HG03442 (cell line): ENCODE data around the gene TMCC3.
"Not testable (repeated sequence)": the region's sequence is repeated elsewhere in the genome, so short reads cannot be mapped to it uniquely, and the experiment has no call there.

ENCODE experiments used
- ATAC-seq: cut with Tn5 transposase; IDR thresholded peaks from one replicate; pipeline ENCODE4 v1.9.1; 2021; ENCODE audit warnings: mild to moderate bottlenecking, moderate library complexity; ENCODE audit not compliant: unreplicated experiment

TMCC3 gene

DNA sequence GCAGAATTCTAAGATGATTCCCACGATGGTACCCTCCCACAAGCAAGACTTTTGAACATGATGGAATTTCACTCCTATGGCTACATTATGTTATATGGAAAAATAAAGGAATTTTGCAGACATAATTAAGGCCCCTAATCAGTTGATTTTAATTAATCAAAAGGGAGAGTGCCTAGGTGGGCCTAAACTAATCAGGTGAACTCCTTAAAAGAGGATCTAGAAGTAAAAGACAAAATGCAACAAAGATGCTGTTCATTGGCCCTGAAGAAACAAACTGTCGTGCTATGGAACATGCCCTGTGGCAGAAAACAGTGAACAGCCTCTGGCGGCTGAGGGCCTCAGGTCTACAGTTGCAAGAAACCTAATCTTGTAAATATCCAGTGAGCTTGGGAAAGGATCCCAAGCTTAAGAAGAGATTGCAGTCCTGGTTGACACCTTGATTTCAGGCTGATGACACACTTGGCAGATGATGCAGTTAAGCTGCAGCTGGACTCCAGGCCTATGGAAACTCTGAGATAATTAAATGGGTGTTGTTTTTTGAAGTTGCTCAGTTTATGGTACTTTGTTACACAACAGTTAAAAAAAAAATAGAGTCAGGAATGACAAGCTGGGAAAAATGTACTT is 13.8 kb downstream of the TMCC3 start:
- no peak for ATAC-seq

DNA sequence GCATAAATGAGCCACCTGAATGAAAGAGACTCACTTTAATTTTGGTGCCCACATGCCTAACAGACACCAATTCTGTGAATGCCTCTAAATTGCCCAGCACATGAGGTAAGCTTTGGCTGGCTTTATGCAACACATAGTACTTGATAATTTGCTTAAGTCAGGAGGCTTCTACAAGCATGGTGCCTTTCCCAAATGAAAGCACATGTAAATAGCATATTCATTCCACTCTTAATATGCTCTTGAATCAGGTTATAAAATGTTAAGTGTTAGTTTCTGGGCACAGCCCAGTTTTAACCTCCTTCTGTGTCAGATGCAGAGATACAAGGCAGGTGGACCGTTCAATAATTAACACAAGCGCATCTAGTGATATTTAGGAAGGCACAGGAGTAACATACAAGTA is 15.6 kb downstream of the TMCC3 start:
- ATAC-seq, result no peak

DNA sequence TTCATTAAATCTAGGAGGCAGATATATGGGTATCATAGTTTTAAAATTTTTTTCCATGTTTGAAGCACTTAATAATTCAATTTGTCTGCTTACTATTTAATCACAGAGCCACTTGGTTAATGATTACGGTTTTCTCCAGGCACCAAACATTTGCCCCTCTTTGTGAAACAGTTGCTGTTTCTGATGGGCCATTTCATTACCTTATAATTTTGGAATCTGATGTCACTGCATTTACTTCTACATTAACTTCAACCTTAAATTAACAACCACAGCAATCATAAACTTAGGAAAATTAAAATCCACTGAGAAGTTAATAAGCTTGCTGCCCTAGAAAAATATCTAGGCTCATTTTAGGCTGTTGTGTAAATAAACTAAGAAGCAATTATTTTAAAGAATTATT is 17.0 kb downstream of the TMCC3 start:
- no peak for ATAC-seq

DNA sequence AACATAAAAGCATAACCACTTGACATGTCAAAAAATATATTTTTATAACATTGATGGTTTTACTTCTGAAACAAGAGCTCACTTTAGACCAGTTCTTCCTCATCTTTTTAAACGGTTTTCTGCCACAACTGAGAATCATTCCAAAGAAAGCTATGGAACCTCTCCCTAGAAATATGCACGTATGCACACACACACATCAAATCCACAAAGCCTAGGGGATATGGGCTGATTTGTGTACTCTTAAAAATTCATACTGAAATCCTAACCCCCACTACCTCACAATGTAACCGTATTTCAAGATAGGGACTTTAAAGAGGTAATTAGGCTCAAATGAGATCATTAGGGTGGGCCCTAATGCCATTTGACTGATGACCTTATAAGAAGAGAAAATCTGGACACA is 19.3 kb downstream of the TMCC3 start:
- no peak for ATAC-seq

DNA sequence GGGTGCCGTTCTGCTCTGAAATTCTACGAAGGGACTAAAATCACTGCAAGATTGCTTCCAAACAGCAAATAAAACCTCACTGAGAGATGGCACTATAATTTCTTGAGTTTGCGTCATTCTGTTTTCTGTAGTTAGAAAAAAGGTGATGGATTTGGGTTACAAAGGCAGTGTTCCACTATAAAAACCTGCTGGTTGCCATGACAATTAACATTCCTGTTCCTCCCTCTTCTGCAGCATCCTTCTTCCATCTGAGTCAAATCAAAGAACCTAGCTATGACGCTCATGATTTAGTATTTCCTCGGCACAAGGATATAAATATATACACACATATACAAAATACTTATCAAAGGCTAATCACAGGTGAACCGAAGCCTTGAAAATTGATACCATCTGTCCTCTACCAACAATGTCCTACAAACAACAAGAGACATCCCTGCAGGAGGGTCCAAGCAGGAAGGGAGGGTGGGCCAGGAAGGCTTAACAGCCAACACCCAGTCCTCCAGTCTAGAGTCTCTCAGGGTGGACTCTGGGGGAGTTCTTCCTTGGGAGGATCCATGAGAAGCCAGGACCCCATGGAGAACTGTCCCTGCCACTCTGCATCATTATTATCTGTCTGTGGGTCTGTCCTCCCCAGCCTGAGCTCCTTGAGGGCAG is 21.4 kb downstream of the TMCC3 start:
- ATAC-seq, result no peak

DNA sequence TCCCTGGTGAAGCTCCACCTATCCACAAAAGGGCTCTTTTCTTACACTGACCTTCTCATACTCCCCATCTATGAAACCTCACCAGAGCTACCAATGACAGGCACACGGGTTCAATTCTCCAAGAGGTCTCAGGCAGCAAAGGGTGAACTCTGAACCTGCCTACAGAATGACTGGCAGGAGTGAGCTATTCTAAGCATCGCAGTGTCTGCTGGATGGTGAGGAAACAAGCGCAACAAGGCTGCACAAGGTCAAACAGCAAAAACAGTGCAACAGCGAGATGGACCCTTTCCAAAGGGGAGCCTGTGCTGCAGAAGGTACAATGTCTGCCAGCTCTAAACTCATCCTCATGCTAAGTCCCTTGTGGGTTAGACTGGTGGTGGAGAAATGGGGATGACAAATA is 22.0 kb downstream of the TMCC3 start:
- ATAC-seq, result no peak

DNA sequence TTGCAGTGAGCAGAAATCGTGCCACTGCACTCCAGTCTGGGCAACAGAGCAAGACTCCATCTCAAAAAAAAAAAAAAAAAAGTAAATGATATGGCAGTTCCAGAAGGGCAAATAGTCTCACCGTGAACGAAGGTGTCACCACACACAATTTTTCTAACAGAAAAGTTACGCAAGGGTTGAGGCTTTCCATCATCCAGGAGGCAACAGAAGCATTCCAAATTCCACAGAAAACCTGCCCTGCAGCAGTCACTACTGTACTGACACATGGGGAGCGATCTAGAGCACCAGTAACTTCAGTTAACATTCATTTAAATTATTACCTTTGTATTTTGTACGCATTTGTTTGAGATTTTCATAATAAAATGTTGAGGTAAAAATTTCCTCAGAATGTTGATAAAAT is 24.8 kb downstream of the TMCC3 start:
- no peak for ATAC-seq

DNA sequence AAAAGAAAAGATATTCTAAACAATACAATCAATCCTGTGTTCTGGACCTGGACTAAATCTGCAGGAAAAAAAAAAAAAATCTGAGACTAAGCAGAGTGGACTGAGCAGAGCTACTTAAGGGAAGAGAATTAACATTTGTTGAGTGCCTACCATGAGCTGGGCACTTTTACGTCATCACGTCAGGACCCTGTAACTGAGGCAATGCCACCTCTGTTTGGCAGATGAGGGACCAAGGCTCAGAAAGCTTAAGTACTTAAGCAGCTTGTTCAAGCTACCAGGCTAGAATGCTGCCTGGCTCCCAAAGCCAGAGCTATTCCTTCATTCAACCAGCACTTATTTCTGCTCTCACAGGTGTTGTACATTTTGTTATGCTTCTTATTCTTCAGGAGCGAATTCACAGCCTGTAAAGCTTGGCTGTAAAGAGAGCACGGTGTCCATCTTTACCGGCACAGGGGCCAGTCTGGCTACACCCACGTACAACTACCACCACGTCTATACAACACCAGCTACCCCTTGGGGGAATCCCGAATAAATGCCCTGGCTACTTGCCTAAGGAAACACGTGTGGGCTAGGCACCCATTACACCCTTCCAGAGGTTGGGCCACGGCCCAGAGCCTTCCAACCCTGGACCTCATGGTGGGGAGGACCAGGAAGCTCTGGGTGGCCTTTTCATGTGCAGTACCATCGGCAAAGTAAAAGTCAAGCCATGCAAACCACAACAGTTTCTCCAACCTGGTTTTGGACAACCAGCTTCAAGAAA is 27.0 kb downstream of the TMCC3 start:
- ATAC-seq, result no peak

DNA sequence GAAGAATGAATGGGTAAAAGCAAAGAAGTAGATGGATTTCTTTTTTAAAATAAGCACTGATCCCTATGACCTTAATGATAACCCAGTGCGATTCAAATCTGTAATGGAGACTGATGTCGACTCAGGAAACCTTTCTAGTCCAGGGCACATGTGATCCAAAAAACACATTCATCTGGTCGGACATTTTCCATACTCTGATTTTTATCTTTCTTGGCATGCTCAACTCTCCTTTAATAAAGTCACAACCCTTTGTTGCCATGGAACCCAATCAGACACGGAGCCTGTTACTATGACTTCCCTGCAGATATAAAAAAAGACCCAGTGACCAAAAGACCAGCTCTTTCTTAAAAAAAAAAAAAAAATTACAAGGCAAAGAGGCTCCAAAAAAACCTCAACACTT is 27.9 kb downstream of the TMCC3 start:
- no peak for ATAC-seq

DNA sequence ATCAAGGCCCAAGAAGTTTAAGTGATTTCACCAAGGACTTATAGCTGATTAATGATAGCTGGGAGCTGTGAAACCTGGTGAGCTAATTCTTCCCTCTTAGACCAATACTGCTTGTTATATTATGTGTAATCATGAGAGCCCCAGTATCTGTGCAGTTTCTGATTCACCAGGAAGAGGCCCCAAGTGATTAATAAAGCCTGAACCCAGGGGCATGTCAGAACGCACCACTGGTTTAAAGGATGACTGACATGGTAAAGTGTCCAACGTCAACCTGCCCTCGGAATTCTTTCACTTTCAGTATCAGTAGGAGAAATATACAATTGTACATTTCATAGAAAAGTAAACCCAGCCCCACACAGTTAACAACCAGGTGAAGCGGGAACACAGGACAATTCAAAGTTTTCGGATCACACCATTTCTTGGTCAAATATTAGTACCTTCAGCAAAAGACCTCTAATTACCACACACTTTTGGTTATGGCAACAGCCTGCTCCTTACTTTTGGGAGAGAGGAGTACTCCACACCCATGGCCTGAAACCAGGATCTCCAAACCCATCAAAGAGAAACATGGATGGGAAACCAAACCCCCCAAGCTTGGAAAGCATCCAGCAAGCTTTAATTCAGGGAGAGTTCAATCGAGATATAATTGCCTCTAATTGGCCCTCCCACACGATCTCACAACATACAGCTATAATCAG is 28.5 kb downstream of the TMCC3 start:
- peak; percentile 98 for ATAC-seq

DNA sequence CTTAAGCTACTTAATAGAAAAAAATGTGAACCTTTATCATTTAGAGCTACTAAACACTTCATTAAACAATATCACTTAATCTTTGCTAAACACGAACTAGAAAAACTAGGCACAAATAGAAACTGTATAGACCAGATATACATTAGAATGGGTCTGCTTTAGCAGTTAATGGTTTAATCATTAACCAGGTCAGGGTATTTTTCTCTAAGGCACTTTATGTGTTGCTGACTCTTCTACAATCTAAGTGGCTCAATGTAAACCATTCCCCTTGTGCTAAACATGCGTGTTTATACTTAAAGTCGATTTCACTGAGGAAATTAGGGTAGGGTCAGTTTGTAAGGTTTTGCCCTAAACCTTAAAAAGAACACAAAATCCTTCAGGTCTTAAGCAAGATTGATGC is 29.7 kb downstream of the TMCC3 start:
- no peak for ATAC-seq

DNA sequence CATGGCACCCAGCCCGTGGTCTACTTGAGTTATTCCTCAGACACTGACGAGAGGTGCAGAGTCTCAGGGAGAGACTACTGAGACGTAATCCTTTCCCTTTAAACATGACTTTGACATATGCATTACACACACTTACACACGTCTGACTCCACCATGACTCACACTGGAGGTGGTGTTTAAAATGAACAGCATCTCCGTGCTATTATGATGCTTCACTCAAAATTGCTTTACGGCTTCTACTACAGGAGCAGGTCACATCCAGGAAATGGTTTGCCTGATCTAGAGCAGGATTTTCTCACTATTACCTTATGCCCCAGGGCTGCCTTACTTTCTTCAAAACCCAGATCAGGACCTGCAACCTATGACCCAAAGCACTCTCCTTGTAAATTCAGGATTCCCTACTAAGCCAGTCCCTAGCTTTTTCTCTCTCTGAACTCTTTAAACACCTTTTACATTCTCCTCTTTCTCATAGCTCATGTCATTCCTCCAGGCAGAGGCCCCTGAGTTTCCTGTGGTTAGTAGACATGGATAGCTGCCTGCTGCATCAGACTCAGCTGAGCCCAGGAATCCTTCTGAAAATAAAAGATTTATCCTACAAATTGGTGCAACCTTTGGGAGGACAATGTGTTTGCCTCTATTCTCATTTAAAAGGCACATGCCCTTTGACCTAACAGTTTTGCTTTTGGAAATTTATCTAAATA is 31.2 kb downstream of the TMCC3 start:
- no peak for ATAC-seq

DNA sequence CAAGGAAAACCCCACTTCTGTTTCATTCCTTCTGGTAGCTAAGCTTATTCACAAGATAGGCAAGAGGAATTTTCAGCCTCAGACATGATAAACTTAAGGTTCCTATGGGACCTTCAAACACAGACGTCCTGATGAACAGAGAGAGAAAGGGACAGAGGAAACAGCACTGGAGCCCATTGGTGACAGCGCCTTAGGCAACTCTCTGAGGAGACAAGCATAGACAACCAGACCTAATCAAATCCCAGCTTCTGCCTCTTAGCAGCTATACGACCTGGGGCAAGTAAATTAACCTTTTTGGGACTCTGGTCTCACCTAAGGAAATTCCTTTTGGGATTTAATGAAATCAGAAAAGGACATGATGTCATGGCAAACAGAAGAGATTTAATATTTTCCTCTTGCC is 33.3 kb downstream of the TMCC3 start:
- no peak for ATAC-seq

DNA sequence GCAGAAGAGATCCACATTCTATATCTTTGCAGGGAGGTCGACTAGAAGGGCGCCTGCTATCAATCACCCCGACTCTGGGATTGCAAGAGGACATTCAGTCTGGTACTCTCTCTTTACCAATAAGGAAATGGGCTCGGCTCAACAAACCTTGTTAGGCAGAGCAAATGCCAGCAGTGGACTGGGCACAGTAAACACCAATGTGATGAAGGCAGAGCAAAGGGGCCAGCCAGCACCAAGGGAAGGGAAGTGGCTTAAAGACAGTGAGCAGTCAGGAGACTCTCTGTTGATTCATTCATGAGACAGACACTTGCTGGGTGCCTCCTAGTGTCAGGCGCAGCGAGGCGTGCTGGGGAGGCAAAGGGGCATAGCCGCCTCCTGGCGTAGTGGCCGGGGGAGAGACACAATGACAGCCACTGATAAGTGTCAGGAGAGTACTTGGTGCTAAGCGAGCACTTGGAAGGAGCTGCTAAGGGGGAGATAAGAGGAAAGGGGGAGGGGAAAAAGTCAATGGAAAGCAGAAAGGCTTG is 34.1 kb downstream of the TMCC3 start:
- ATAC-seq, result no peak

DNA sequence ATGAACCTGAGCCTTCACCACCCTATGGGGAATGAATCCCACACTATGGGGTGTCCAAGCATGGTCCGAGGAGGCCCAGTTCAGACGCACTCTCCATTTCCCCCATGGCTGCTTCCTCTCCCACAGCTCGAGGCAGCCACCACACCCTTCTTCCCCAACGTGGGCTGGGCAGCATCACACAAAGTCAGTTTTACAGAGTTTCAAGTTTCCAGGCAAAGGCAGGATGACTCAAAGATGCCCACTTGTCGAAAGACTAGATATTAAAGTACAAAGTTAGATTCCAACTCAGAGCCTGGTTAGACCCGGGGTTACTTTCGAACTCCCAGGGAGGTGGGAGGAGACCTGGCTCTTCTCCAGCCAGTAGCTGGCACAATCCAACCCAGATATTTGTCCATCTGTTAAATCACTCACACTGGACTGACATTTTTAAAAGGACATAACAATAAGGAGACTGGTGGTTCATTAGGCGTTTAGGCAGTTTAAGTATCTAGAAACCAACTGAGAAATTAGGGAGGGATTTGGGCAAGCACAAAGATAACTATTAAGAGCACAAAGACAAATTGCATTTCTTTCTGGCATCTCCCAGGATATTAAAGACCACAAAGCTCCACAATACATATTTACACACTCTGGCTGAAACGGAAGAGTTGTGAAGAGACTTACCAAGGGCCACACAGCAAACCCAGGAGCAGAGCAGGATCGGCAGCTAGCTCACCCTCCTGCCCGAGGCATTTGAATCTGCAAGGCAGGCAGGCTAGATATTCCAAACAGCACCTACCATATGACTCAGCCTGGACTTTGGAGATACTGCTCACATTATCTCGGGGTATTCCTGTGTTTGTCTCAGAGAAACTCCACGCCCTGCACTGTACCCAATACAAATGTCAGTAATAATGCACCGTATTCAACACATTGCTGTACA is 34.8 kb downstream of the TMCC3 start:
- ATAC-seq, result no peak

DNA sequence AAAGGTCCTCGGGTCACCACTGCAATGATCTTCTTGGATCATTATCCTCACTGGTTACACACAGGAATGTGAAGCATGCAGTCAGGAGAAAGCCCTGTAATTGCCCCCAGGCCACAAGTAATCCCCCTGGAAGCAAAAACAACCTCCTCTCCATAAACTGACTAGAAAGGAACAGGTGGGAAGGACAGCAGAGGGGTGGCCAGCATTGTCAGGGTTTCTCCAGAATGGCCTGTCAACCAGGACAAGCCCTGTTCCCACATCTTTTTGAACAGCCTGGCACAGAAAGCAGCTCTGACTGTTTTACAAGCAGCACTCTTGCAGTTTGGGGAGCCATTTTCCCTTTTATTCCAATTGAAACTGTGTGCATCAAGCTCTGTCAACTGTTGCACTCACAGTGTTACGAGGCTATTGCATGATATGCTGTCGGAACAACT is 36.1 kb downstream of the TMCC3 start:
- no peak for ATAC-seq

DNA sequence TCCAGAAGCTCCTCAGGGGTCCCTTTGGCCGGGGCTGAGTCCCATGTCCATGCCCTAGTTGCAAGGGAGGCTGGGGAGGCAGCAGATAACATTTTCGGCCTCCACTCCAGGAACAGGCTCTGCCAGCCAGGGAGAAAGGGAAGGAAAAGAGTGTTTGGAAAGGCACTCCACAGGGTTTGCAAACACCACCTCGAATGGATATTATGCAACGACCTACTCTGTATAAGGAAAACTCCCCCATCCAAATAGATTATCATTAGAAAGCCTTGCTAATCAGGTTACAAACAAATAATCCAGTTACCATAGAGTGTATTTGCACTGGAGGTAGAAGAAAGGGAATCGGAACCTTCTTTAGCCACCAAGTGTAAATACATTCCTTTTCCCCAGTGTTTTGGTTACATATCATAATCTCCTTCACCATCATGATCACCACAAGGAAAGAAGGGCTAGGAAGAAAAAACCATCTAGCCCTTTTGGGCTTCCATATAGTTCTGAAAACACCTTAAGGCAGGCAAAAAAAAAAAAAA is 40.4 kb downstream of the TMCC3 start:
- ATAC-seq, result no peak

DNA sequence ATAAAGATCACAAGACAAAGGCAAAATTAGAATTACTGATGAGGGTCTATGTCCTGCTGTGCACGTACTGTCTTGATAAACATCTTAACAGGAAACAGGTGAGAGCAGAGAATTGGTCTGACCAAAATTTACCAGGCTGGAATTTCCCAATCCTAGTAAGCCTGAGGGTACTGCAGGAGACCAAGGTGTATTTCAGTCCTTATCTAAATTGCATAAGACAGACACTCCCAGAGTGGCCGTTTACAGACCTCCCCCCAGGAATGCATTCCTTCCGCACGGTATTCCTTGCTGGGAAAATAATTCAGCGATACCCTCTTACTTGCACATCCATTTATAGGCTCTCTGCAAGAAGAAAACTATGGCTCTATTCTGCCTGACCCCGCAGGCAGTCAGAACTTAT is 43.5 kb downstream of the TMCC3 start:
- ATAC-seq, result not testable (repeated sequence)

DNA sequence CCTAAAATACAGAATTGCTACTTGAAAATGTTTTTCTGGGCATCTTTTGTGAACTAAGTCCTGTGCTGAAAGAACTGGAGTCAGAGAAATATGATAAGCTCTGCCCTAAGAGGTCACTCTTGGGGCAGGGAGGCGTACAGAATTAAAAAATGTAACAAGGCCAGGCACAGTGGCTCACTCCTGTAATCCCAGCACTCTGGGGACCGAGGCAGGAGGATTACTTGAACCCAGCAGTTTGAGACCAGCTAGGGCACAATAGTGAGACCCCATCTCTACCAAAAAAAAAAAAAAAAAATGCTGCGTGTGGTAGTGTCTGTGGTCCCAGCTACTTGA is 46.0 kb downstream of the TMCC3 start:
- no peak for ATAC-seq
